SK-N-SH (cell line): ENCODE data around the gene TBCCD1. TPM values are rescaled to one million over a fixed set of nuclear protein-coding genes. Genes with fewer than 3 reads are reported as not detected.

Experiments
- CTCF ChIA-PET: fragments of 300-600, 350-600 bp; formaldehyde crosslinking; extraction: SDS; loops from one replicate; lab custom pipeline; 2021; lab: Yijun Ruan, JAX
- POLR2A ChIA-PET: fragments of 350-600 bp; sonication (Branson Sonifier 250); formaldehyde crosslinking; extraction: SDS; loops from one replicate; lab custom pipeline; 2020; ENCODE audit warnings: antibody characterized with exemption, inconsistent platforms; lab: Yijun Ruan, JAX
- DNase-seq: peaks from one replicate; pipeline ENCODE4 v3.0.0; 2012
- H2AFZ ChIP-seq: fragments of 200-600 bp; sonication (generic); 2 replicates; pipeline ENCODE4 v1.8.1; 2016; ENCODE audit warnings: antibody characterized with exemption, mild to moderate bottlenecking, low read depth
- H3F3A ChIP-seq: fragments of 200-600 bp; sonication (generic); replicated peaks from 2 replicates; pipeline ENCODE3; 2016; ENCODE audit warnings: antibody characterized with exemption, mild to moderate bottlenecking; ENCODE audit not compliant: insufficient read depth
- H3K27ac ChIP-seq, 2 experiments: fragments of 200-500 bp in 1 of 2; fragments of 200-600 bp in 1 of 2; sonication (Bioruptor generic) in 1 of 2; sonication (generic), shearing (Covaris generic) in 1 of 2; 2 replicates each; pipeline versions ENCODE4 v1.5.1 to v1.6.1; 2014 to 2016; ENCODE audit warnings: low read depth in 2 of 2, inconsistent platforms in 1 of 2, low read length in 1 of 2, mild to moderate bottlenecking in 1 of 2, mixed read lengths in 1 of 2
- H3K27me3 ChIP-seq: fragments of 200-600 bp; sonication (generic), shearing (Covaris generic); 2 replicates; pipeline ENCODE4 v1.6.1; 2016; ENCODE audit warnings: mixed run types; ENCODE audit not compliant: insufficient read depth
- H3K36me3 ChIP-seq, 2 experiments: fragments of 200-500 bp in 1 of 2; fragments of 200-600 bp in 1 of 2; sonication (Bioruptor generic) in 1 of 2; sonication (generic) in 1 of 2; replicated peaks in 1 of 2; 2 replicates each; pipeline versions ENCODE3 to v1.5.1; 2014 to 2016; ENCODE audit warnings: low read length in 1 of 2, mild to moderate bottlenecking in 1 of 2; ENCODE audit not compliant: insufficient read depth in 2 of 2, control insufficient read depth in 1 of 2
- H3K4me1 ChIP-seq, 2 experiments: fragments of 200-500 bp in 1 of 2; fragments of 200-600 bp in 1 of 2; sonication (Bioruptor generic) in 1 of 2; sonication (generic), shearing (Covaris generic) in 1 of 2; 2 replicates each; pipeline versions ENCODE4 v1.5.1 to v1.6.1; 2014 to 2016; ENCODE audit warnings: low read depth in 1 of 2, low read length in 1 of 2, mixed run types in 1 of 2; ENCODE audit not compliant: insufficient read depth in 2 of 2, control insufficient read depth in 1 of 2
- H3K4me2 ChIP-seq: fragments of 200-600 bp; sonication (generic), shearing (Covaris generic); 2 replicates; pipeline ENCODE4 v1.6.1; 2017; ENCODE audit warnings: mixed run types
- H3K4me3 ChIP-seq, 2 experiments: fragments of 200-500 bp in 1 of 2; fragments of 200-600 bp in 1 of 2; sonication (Bioruptor generic) in 1 of 2; sonication (generic), shearing (Covaris generic) in 1 of 2; 2 replicates each; pipeline versions ENCODE4 v1.5.1 to v1.8.1; 2014 to 2016; ENCODE audit warnings: low read depth in 2 of 2, inconsistent platforms in 1 of 2, low read length in 1 of 2, mild to moderate bottlenecking in 1 of 2, mixed read lengths in 1 of 2, moderate library complexity in 1 of 2
- H3K79me2 ChIP-seq: fragments of 200-600 bp; sonication (generic); 2 replicates; pipeline ENCODE4 v1.8.1; 2017; ENCODE audit warnings: mild to moderate bottlenecking; ENCODE audit not compliant: insufficient read depth
- H3K9ac ChIP-seq: fragments of 200-600 bp; sonication (generic); 2 replicates; pipeline ENCODE4 v1.6.1; 2017; ENCODE audit warnings: mixed run types
- H3K9me2 ChIP-seq: fragments of 200-600 bp; sonication (generic); 2 replicates; pipeline ENCODE4 v1.6.1; 2017; ENCODE audit warnings: mixed run types
- H3K9me3 ChIP-seq: fragments of 200-600 bp; sonication (generic); 2 replicates; pipeline ENCODE4 v1.6.1; 2017; ENCODE audit warnings: mixed run types, mild to moderate bottlenecking, moderate library complexity
- H4K20me1 ChIP-seq: fragments of 200-600 bp; sonication (generic); 2 replicates; pipeline ENCODE4 v1.6.1; 2017; ENCODE audit warnings: mild to moderate bottlenecking, mixed run types; ENCODE audit not compliant: insufficient read depth
- CTCF ChIP-seq: fragments of 200-600 bp; sonication (generic); IDR thresholded peaks from 2 replicates; pipeline ENCODE4 v1.6.1; 2017; ENCODE audit warnings: antibody characterized with exemption, mild to moderate bottlenecking, moderate library complexity
- EP300 ChIP-seq, 2 experiments: IDR thresholded peaks; 2 replicates each; pipeline versions ENCODE4 v1.4.0 to v1.6.1; 2012; ENCODE audit warnings: borderline replicate concordance in 1 of 2, low read depth in 1 of 2, low read length in 1 of 2
- FOSL2 ChIP-seq: IDR thresholded peaks from 2 replicates; pipeline ENCODE4 v1.4.0; 2012; ENCODE audit warnings: low read depth, mild to moderate bottlenecking, moderate library complexity, borderline replicate concordance
- GATA2 ChIP-seq: sonication (generic); formaldehyde crosslinking; IDR thresholded peaks from 2 replicates; pipeline ENCODE4 v1.5.0; 2020; ENCODE audit warnings: mild to moderate bottlenecking, missing genetic modification reagents
- IRF3 ChIP-seq: fragments of 150-350 bp; IDR thresholded peaks from 2 replicates; pipeline ENCODE4 v1.6.1; 2016; ENCODE audit warnings: mild to moderate bottlenecking, low read depth, low read length
- JUND ChIP-seq: IDR thresholded peaks from 2 replicates; pipeline ENCODE4 v1.4.0; 2012
- MAX ChIP-seq: IDR thresholded peaks from 2 replicates; pipeline ENCODE4 v1.4.0; 2012; ENCODE audit warnings: low read depth
- MEF2A ChIP-seq: IDR thresholded peaks from 2 replicates; pipeline ENCODE4 v1.4.0; 2012; ENCODE audit warnings: low read depth, borderline replicate concordance
- MXI1 ChIP-seq: IDR thresholded peaks from 2 replicates; pipeline ENCODE4 v1.6.1; 2012; ENCODE audit warnings: mild to moderate bottlenecking, low read depth, low read length, improper control_type of control experiment
- NFIC ChIP-seq: IDR thresholded peaks from 2 replicates; pipeline ENCODE4 v1.4.0; 2012; ENCODE audit warnings: borderline replicate concordance
- PBX3 ChIP-seq: IDR thresholded peaks from 2 replicates; pipeline ENCODE4; 2012
- POLR2AphosphoS5 ChIP-seq: IDR thresholded peaks from 2 replicates; pipeline ENCODE4 v1.6.1; 2012; ENCODE audit warnings: low read depth, low read length
- RAD21 ChIP-seq: IDR thresholded peaks from 2 replicates; pipeline ENCODE4 v1.6.1; 2012; ENCODE audit warnings: mild to moderate bottlenecking, low read length
- RCOR1 ChIP-seq: fragments of 150-350 bp; IDR thresholded peaks from 2 replicates; pipeline ENCODE4 v1.6.1; 2017; ENCODE audit warnings: antibody characterized with exemption, low read length
- RFX5 ChIP-seq: IDR thresholded peaks from 2 replicates; pipeline ENCODE4 v1.6.1; 2012; ENCODE audit warnings: mild to moderate bottlenecking, improper control_type of control experiment, low read length
- RXRA ChIP-seq: IDR thresholded peaks from 2 replicates; pipeline ENCODE4 v1.4.0; 2012; ENCODE audit warnings: low read depth, mild to moderate bottlenecking, borderline replicate concordance
- SIN3A ChIP-seq: IDR thresholded peaks from 2 replicates; pipeline ENCODE4 v1.6.1; 2012; ENCODE audit warnings: low read depth, mild to moderate bottlenecking, low read length, moderate library complexity, borderline replicate concordance
- SMC3 ChIP-seq: IDR thresholded peaks from 2 replicates; pipeline ENCODE4 v1.6.1; 2012; ENCODE audit warnings: low read depth, low read length, improper control_type of control experiment
- TAF1 ChIP-seq: IDR thresholded peaks from 2 replicates; pipeline ENCODE4 v1.6.1; 2012; ENCODE audit warnings: low read depth, mild to moderate bottlenecking, low read length, moderate library complexity, borderline replicate concordance
- TEAD4 ChIP-seq: IDR thresholded peaks from 2 replicates; pipeline ENCODE4 v1.4.0; 2012; ENCODE audit warnings: mild to moderate bottlenecking, borderline replicate concordance; ENCODE audit not compliant: insufficient read depth
- USF2 ChIP-seq: fragments of 150-350 bp; IDR thresholded peaks from 2 replicates; pipeline ENCODE4 v1.6.1; 2017; ENCODE audit warnings: antibody characterized with exemption, low read length, low read depth, borderline replicate concordance
- YY1 ChIP-seq: IDR thresholded peaks from 2 replicates; pipeline ENCODE4 v1.4.0; 2012; ENCODE audit warnings: low read depth, mild to moderate bottlenecking
- ZBTB33 ChIP-seq: IDR thresholded peaks from 2 replicates; pipeline ENCODE4 v1.4.0; 2012; ENCODE audit warnings: low read depth, borderline replicate concordance
- WGBS: methylation state at CpG from one replicate; pipeline ENCODE4 v1.1.6; 2017; ENCODE audit warnings: low lambda C conversion rate; 5-methylcytosine and 5-hydroxymethylcytosine counted together
- polyA plus RNA-seq, 3 experiments: library from polyadenylated mRNA; depleted of rRNA; stranded (reverse); fragments of >200 nt; gene quantifications; 2 replicates each; pipeline ENCODE4 v1.2.3, GENCODE V29; 2012

Gene TBCCD1
- polyA plus RNA-seq, 1 of the 3 experiments (the other 2 are of a cell fraction) = 6.5 TPM

- H3K4me3 ChIP-seq = no peak overlapping the region
- peak; percentile 68 for DNase-seq
- H3K27me3 ChIP-seq = no peaks in the 10 kb centered on the region
- H2AFZ ChIP-seq = no peak overlapping the region
- ChIA-PET CTCF (interaction anchor here (0.8 to 14.3 kb wide), 5 partner anchors 8 to 274 kb away, joined by 3 to 242 read pairs (median 4); no protein-coding TSS in a partner anchor), POLR2A (interaction anchor here (1.2 kb wide), 2 partner anchors 251 to 595 kb away, joined by 3 read pairs; partner anchors contain the start of gene TRA2B)
- H3F3A ChIP-seq = peaks cover 13% of the 10 kb centered on the region
- H3K79me2 ChIP-seq = no peaks in the 10 kb centered on the region
- H3K4me1 ChIP-seq = peaks cover 4 to 14% of the 10 kb centered on the region in 2 experiments
- no peak overlapping the region for H3K4me2 ChIP-seq
- peak overlapping the region in 1 of 2 experiments; percentile 98; a peak in 2 of 4 replicates for H3K27ac ChIP-seq
- H3K9me3 ChIP-seq = no peaks in the 10 kb centered on the region
- H3K9ac ChIP-seq = no peak overlapping the region
- H3K9me2 ChIP-seq = no peaks in the 10 kb centered on the region
- no peaks in the 10 kb centered on the region for H3K36me3 ChIP-seq
- WGBS = 25% methylated on average over 1 of the region's 1 CpG
- H4K20me1 ChIP-seq = no peaks in the 10 kb centered on the region
- no peak for TF ChIP-seq IRF3
- peak; percentile 73; the same call in 1 of the 2 replicates for TF ChIP-seq RCOR1
- TF ChIP-seq SIN3A = no peak
- no peak for TF ChIP-seq MEF2A
- no peak for TF ChIP-seq ZBTB33
- no peak for TF ChIP-seq NFIC
- TF ChIP-seq EP300 (IDR thresholded peaks at IDR 0.05; ENCODE audit: borderline replicate concordance in 1 of 2, low read depth in 1 of 2, low read length in 1 of 2) = peak in 1 of 2 experiments; percentile 93; a peak in 2 of 4 replicates
- TF ChIP-seq JUND = no peak
- TF ChIP-seq RXRA = no peak
- TF ChIP-seq MXI1 = peak; percentile 56; the same call in 1 of the 2 replicates
- no peak for TF ChIP-seq CTCF
- no peak for TF ChIP-seq POLR2AphosphoS5
- TF ChIP-seq RAD21 = peak; percentile 48
- TF ChIP-seq TAF1 = no peak
- TF ChIP-seq FOSL2 = no peak
- no peak for TF ChIP-seq RFX5
- peak; percentile 89 for TF ChIP-seq GATA2
- no peak for TF ChIP-seq TEAD4
- no peak for TF ChIP-seq MAX
- TF ChIP-seq PBX3 = no peak
- no peak for TF ChIP-seq USF2
- TF ChIP-seq YY1 = no peak
- no peak for TF ChIP-seq SMC3
Measured at GRCh38 chr3:186532598-186533072, 34.5 kb downstream of the TBCCD1 start.
